HEK293 (cell line): ENCODE results near the gene SIGLEC5.
A peak's percentile ranks its signal among the peaks of the same experiment; 100 is the strongest.

Experiments
- CTCF ChIP-seq: fragments of 450-650 bp; formaldehyde crosslinking; IDR thresholded peaks from 2 replicates; pipeline ENCODE4 v1.5.1; 2016; ENCODE audit warnings: missing biosample characterization, missing genetic modification characterization
- EGR2 ChIP-seq: fragments of 450-650 bp; formaldehyde crosslinking; IDR thresholded peaks from 2 replicates; pipeline ENCODE4 v1.5.1; 2016; ENCODE audit warnings: low read depth, missing biosample characterization, missing genetic modification characterization
- KLF1 ChIP-seq: fragments of 450-650 bp; formaldehyde crosslinking; IDR thresholded peaks from 2 replicates; pipeline ENCODE4 v1.5.1; 2016; ENCODE audit warnings: missing biosample characterization, missing genetic modification characterization
- KLF16 ChIP-seq: fragments of 450-650 bp; formaldehyde crosslinking; IDR thresholded peaks from 2 replicates; pipeline ENCODE4 v1.5.1; 2017; ENCODE audit warnings: missing biosample characterization, missing genetic modification characterization
- PATZ1 ChIP-seq: fragments of 450-650 bp; formaldehyde crosslinking; IDR thresholded peaks from 2 replicates; pipeline ENCODE4 v1.5.1; 2016; ENCODE audit warnings: missing biosample characterization, missing genetic modification characterization
- SCRT2 ChIP-seq: fragments of 450-650 bp; formaldehyde crosslinking; IDR thresholded peaks from 2 replicates; pipeline ENCODE4 v1.5.1; 2016; ENCODE audit warnings: missing biosample characterization, missing genetic modification characterization
- ZBTB11 ChIP-seq: fragments of 450-650 bp; formaldehyde crosslinking; conservative IDR thresholded peaks from 2 replicates; pipeline ENCODE4 v1.5.1; 2016; ENCODE audit warnings: low read depth, missing biosample characterization, missing genetic modification characterization
- ZBTB17 ChIP-seq: fragments of 450-650 bp; formaldehyde crosslinking; IDR thresholded peaks from 2 replicates; pipeline ENCODE4 v1.5.1; 2016; ENCODE audit warnings: missing biosample characterization, missing genetic modification characterization
- ZBTB49 ChIP-seq: fragments of 450-650 bp; formaldehyde crosslinking; IDR thresholded peaks from 2 replicates; pipeline ENCODE4 v1.5.1; 2016; ENCODE audit warnings: missing biosample characterization, missing genetic modification characterization, low read depth
- ZFHX2 ChIP-seq: fragments of 450-650 bp; formaldehyde crosslinking; conservative IDR thresholded peaks from 2 replicates; pipeline ENCODE4 v1.5.1; 2016; ENCODE audit warnings: missing biosample characterization, missing genetic modification characterization
- ZFP69B ChIP-seq: fragments of 450-650 bp; formaldehyde crosslinking; IDR thresholded peaks from 2 replicates; pipeline ENCODE4 v1.5.1; 2016; ENCODE audit warnings: missing biosample characterization, missing genetic modification characterization
- ZNF19 ChIP-seq: fragments of 450-650 bp; formaldehyde crosslinking; IDR thresholded peaks from 2 replicates; pipeline ENCODE4; 2016; ENCODE audit warnings: missing biosample characterization, missing genetic modification characterization, low read depth
- ZNF211 ChIP-seq: fragments of 450-650 bp; formaldehyde crosslinking; IDR thresholded peaks from 2 replicates; pipeline ENCODE4 v1.5.1; 2016; ENCODE audit warnings: low read depth, missing biosample characterization, missing genetic modification characterization
- ZNF274 ChIP-seq, 2 experiments: fragments of 200-500 bp in 1 of 2; fragments of 450-650 bp in 1 of 2; sonication (Bioruptor generic) in 1 of 2; formaldehyde crosslinking in 1 of 2; IDR thresholded peaks; 2 replicates each; pipeline versions ENCODE4 v1.5.1 to v1.6.1; 2014 to 2016; ENCODE audit warnings: borderline replicate concordance in 1 of 2, inconsistent platforms in 1 of 2, low read length in 1 of 2, missing biosample characterization in 1 of 2, missing genetic modification characterization in 1 of 2
- ZNF335 ChIP-seq: fragments of 450-650 bp; formaldehyde crosslinking; conservative IDR thresholded peaks from 2 replicates; pipeline ENCODE4 v1.5.1; 2016; ENCODE audit warnings: missing biosample characterization, missing genetic modification characterization
- ZNF362 ChIP-seq: fragments of 450-650 bp; formaldehyde crosslinking; IDR thresholded peaks from 2 replicates; pipeline ENCODE4 v1.5.1; 2016; ENCODE audit warnings: missing biosample characterization, missing genetic modification characterization
- ZNF426 ChIP-seq: fragments of 450-650 bp; formaldehyde crosslinking; IDR thresholded peaks from 2 replicates; pipeline ENCODE4 v1.5.1; 2017; ENCODE audit warnings: missing biosample characterization, missing genetic modification characterization, mild to moderate bottlenecking, inconsistent platforms, moderate library complexity
- ZNF449 ChIP-seq: fragments of 450-650 bp; formaldehyde crosslinking; IDR thresholded peaks from 2 replicates; pipeline ENCODE4 v1.5.1; 2017; ENCODE audit warnings: missing biosample characterization, mild to moderate bottlenecking, missing genetic modification characterization, moderate library complexity
- ZNF513 ChIP-seq: fragments of 450-650 bp; IDR thresholded peaks from 2 replicates; pipeline ENCODE4 v1.5.1; 2018; ENCODE audit warnings: missing biosample characterization, missing genetic modification characterization
- ZNF561 ChIP-seq: fragments of 450-650 bp; IDR thresholded peaks from 2 replicates; pipeline ENCODE4 v1.5.1; 2018; ENCODE audit warnings: missing biosample characterization, missing genetic modification characterization, borderline replicate concordance
- ZNF580 ChIP-seq: fragments of 450-650 bp; formaldehyde crosslinking; IDR thresholded peaks from 2 replicates; pipeline ENCODE4 v1.5.1; 2016; ENCODE audit warnings: missing biosample characterization, missing genetic modification characterization
- ZNF664 ChIP-seq: fragments of 450-650 bp; formaldehyde crosslinking; IDR thresholded peaks from 2 replicates; pipeline ENCODE4 v1.5.1; 2016; ENCODE audit warnings: missing biosample characterization, missing genetic modification characterization
- ZNF76 ChIP-seq: fragments of 450-650 bp; formaldehyde crosslinking; IDR thresholded peaks from 2 replicates; pipeline ENCODE4; 2016; ENCODE audit warnings: low read depth, missing biosample characterization, missing genetic modification characterization, borderline replicate concordance

SIGLEC5 gene

GRCh38 chr19:51593969-51594773 is 36.0 kb downstream of the SIGLEC5 start (continued):
- TF ChIP-seq ZNF580 (tag by site-specific recombination) (no peak), ZNF76 (peak; percentile 99), CTCF (tag by site-specific recombination) (peak; percentile 9; the same call in 1 of the 2 replicates), PATZ1 (tag by site-specific recombination) (peak; percentile 40; the same call in 1 of the 2 replicates), ZNF449 (tag by site-specific recombination) (0 out of 2 replicates have a peak, but pooled peaks have one; percentile 28), ZNF513 (no peak), ZBTB49 (no peak), ZBTB17 (tag by site-specific recombination) (peak; percentile 77), ZNF561 (tag by site-specific recombination) (0 out of 2 replicates have a peak, but pooled peaks have one; percentile 23), ZNF335 (tag by site-specific recombination) (peak; percentile 95), ZFHX2 (tag by site-specific recombination) (peak; percentile 79), ZNF274 (IDR thresholded peaks at IDR 0.05; ENCODE audit: low read length) (no peak), ZNF274 (tag by site-specific recombination; IDR thresholded peaks at IDR 0.05; ENCODE audit: borderline replicate concordance) (no peak), ZFP69B (0 out of 2 replicates have a peak, but pooled peaks have one; percentile 19), ZNF664 (tag by site-specific recombination) (no peak), ZNF426 (no peak), ZBTB11 (peak; percentile 64), KLF16 (tag by site-specific recombination) (peak; percentile 59; the same call in 1 of the 2 replicates), EGR2 (peak; percentile 35), ZNF211 (tag by site-specific recombination) (no peak), ZNF362 (peak; percentile 96), ZNF19 (tag by site-specific recombination) (no peak), SCRT2 (peak; percentile 94), KLF1 (peak; percentile 65)
